CD14-positive monocyte (primary cell): Measurements from ENCODE around the gene CDH11. TPM values are rescaled to one million over a fixed set of nuclear protein-coding genes. Genes with fewer than 3 reads are reported as not detected.

Experiments used
- DNase-seq, 3 donors: peaks; one replicate each; pipeline ENCODE4 v3.0.0-alpha.2; 2011 to 2022
- H2AFZ ChIP-seq: 2 replicates; pipeline ENCODE4 v1.6.0; 2012; ENCODE audit warnings: mild to moderate bottlenecking, low read depth, low read length, inconsistent platforms; ENCODE audit not compliant: insufficient read depth, poor library complexity, severe bottlenecking
- H3K27ac ChIP-seq, 2 donors: 1 replicate in 1 of 2; 2 replicates in 1 of 2; pipeline ENCODE4 v1.5.1; 2012 to 2013; ENCODE audit warnings: low read length in 2 of 2, control low read depth in 1 of 2, inconsistent platforms in 1 of 2, low read depth in 1 of 2, mild to moderate bottlenecking in 1 of 2
- H3K27me3 ChIP-seq, 2 donors: one replicate each; pipeline versions ENCODE4 v1.6.0 to v1.6.1; 2011 to 2013; ENCODE audit warnings: low read length in 2 of 2; ENCODE audit not compliant: control insufficient read depth in 2 of 2, insufficient read depth in 2 of 2
- H3K36me3 ChIP-seq, 2 donors: replicated peaks in 1 of 2; 1 replicate in 1 of 2; 2 replicates in 1 of 2; pipeline versions ENCODE4 v1.5.1 to v1.6.1; 2012 to 2013; ENCODE audit warnings: low read length in 2 of 2, control low read depth in 1 of 2, inconsistent platforms in 1 of 2, mild to moderate bottlenecking in 1 of 2; ENCODE audit not compliant: insufficient read depth in 2 of 2, control insufficient read depth in 1 of 2
- H3K4me1 ChIP-seq, 2 donors: 1 replicate in 1 of 2; 2 replicates in 1 of 2; pipeline versions ENCODE4 v1.5.1 to v1.6.1; 2012 to 2013; ENCODE audit warnings: low read length in 2 of 2, control low read depth in 1 of 2, inconsistent platforms in 1 of 2, mild to moderate bottlenecking in 1 of 2, moderate library complexity in 1 of 2; ENCODE audit not compliant: insufficient read depth in 2 of 2, control insufficient read depth in 1 of 2
- H3K4me2 ChIP-seq: replicated peaks from 2 replicates; pipeline ENCODE3; 2012; ENCODE audit warnings: low read length, moderate library complexity, mild to moderate bottlenecking; ENCODE audit not compliant: poor library complexity, severe bottlenecking; ENCODE audit errors: extremely low read depth
- H3K4me3 ChIP-seq, 3 experiments: fragments of 200-600 bp in 1 of 3; sonication (generic) in 1 of 3; replicated peaks in 1 of 3; 1 replicate in 2 of 3; 2 replicates in 1 of 3; pipeline ENCODE4 v1.5.1; 2011 to 2013; ENCODE audit warnings: low read length in 3 of 3, mild to moderate bottlenecking in 3 of 3, control low read depth in 2 of 3, low read depth in 2 of 3, inconsistent platforms in 1 of 3, moderate library complexity in 1 of 3
- H3K79me2 ChIP-seq: 2 replicates; pipeline ENCODE4 v1.6.0; 2012; ENCODE audit warnings: mild to moderate bottlenecking, control low read depth, inconsistent platforms, low read length, moderate library complexity; ENCODE audit not compliant: insufficient read depth
- H3K9ac ChIP-seq: 2 replicates; pipeline ENCODE4 v1.6.0; 2017; ENCODE audit warnings: low read length, mild to moderate bottlenecking; ENCODE audit not compliant: insufficient read depth, poor library complexity, severe bottlenecking
- H3K9me3 ChIP-seq, 2 donors: replicated peaks in 1 of 2; 1 replicate in 1 of 2; 2 replicates in 1 of 2; pipeline versions ENCODE4 v1.5.1 to v1.6.1; 2012 to 2013; ENCODE audit warnings: low read length in 2 of 2, control low read depth in 1 of 2; ENCODE audit not compliant: control insufficient read depth in 1 of 2, insufficient read depth in 1 of 2
- H4K20me1 ChIP-seq: 2 replicates; pipeline ENCODE4 v1.6.0; 2012; ENCODE audit warnings: mild to moderate bottlenecking, low read length, control low read depth, moderate library complexity; ENCODE audit not compliant: insufficient read depth
- H3K27ac Mint-ChIP-seq, 7 donors: one replicate each; pipeline ENCODE4 v1.8.0; 2020; ENCODE audit warnings: mild to moderate bottlenecking in 7 of 7, mixed read lengths in 7 of 7, moderate library complexity in 6 of 7, inconsistent platforms in 2 of 7
- H3K27me3 Mint-ChIP-seq, 3 donors: one replicate each; pipeline ENCODE4 v1.8.0; 2021 to 2022; ENCODE audit warnings: low read depth in 3 of 3, mild to moderate bottlenecking in 3 of 3, mixed read lengths in 3 of 3, moderate library complexity in 3 of 3, inconsistent platforms in 1 of 3
- H3K36me3 Mint-ChIP-seq, 2 donors: one replicate each; pipeline ENCODE4 v1.8.0; 2020; ENCODE audit warnings: mixed read lengths in 2 of 2, inconsistent platforms in 1 of 2, mild to moderate bottlenecking in 1 of 2
- H3K4me1 Mint-ChIP-seq: one replicate; pipeline ENCODE4 v1.8.0; 2020; ENCODE audit warnings: mild to moderate bottlenecking, mixed read lengths
- H3K4me3 Mint-ChIP-seq, 2 donors: one replicate each; pipeline ENCODE4 v1.8.0; 2020; ENCODE audit warnings: mild to moderate bottlenecking in 2 of 2, mixed read lengths in 2 of 2, moderate library complexity in 1 of 2
- H3K9me3 Mint-ChIP-seq, 7 donors: one replicate each; pipeline ENCODE4 v1.8.0; 2020 to 2022; ENCODE audit warnings: mixed read lengths in 7 of 7, mild to moderate bottlenecking in 6 of 7, moderate library complexity in 6 of 7, inconsistent platforms in 2 of 7
- CTCF ChIP-seq: fragments of 200-600 bp; IDR thresholded peaks from one replicate; pipeline ENCODE4 v1.8.0; 2022; ENCODE audit warnings: antibody characterized with exemption, mild to moderate bottlenecking
- WGBS: methylation state at CpG from one replicate; pipeline ENCODE4 v1.1.5; 2013; ENCODE audit warnings: missing lambda C conversion rate; ENCODE audit not compliant: insufficient coverage; 5-methylcytosine and 5-hydroxymethylcytosine counted together
- intact Hi-C, 2 donors: fragments of 100-400 bp; cut with micrococcal nuclease; formaldehyde crosslinking; loops; one replicate each; pipeline versions ENCODE4 v1.15.0 to v1.15.1; 2023
- polyA plus RNA-seq, 3 donors: library from polyadenylated mRNA; depleted of rRNA in 1 of 3; unstranded in 2 of 3; stranded (reverse) in 1 of 3; fragments of 300-500 nt in 2 of 3; fragments of >200 nt in 1 of 3; fragmentation: Illumina TruSeq in 2 of 3; gene quantifications; 1 replicate in 2 of 3; 2 replicates in 1 of 3; pipeline ENCODE4 v1.2.3, GENCODE V29; 2012 to 2021

The CDH11 gene
- polyA plus RNA-seq, 3 donors = not detected

DNA sequence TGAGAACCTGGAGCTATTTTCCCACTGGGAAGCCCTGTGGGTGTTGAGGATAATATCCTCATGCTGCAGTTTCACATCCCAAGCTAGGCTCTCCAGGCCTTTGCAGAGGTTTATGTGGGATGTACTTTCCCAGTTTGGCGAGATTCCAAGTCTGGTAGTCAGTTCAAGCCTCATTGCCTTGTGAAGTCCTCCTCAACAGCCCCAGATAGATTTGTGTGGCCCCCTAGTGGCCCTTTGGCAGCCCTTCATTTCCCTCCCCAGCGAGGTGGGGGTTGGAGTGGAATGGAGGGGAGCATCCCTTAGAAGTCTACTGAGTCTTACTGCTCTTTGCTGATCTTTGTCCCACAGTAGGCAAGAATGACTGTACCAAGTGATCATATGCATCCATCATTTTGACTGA, 137.9 kb downstream of the CDH11 start:
- Histone ChIP-seq H3K9ac (no peak overlapping the region), H3K4me1 (no peaks in the 10 kb centered on the region), H3K9me3 (no peaks in the 10 kb centered on the region), H3K79me2 (no peaks in the 10 kb centered on the region), H4K20me1 (no peaks in the 10 kb centered on the region), H3K27me3 (no peaks in the 10 kb centered on the region), H3K4me2 (no peak overlapping the region), H3K4me3 (no peak overlapping the region), H2AFZ (no peak overlapping the region), H3K27ac (no peak overlapping the region), H3K36me3 (no peaks in the 10 kb centered on the region)
- H3K4me3 Mint-ChIP-seq = no peak overlapping the region
- no peak for DNase-seq
- no peaks in the 10 kb centered on the region for H3K4me1 Mint-ChIP-seq
- peaks cover 0 to 2% (median 2%) of the 10 kb centered on the region in 3 donors for H3K27me3 Mint-ChIP-seq
- no peak for TF ChIP-seq CTCF
- no peaks in the 10 kb centered on the region for H3K36me3 Mint-ChIP-seq
- no peak overlapping the region for H3K27ac Mint-ChIP-seq
- H3K9me3 Mint-ChIP-seq = peaks cover 0 to 3% (median 0%) of the 10 kb centered on the region in 7 donors
- 71% methylated on average over 1 of the region's 2 CpGs for WGBS
- intact Hi-C loops = no loop called here

GRCh38 chr16:64983231-64983630, 138.6 kb downstream of the CDH11 start:
- Mint-ChIP-seq H3K4me3 (no peak overlapping the region), H3K9me3 (peaks cover 0 to 2% (median 0%) of the 10 kb centered on the region in 7 donors), H3K36me3 (no peaks in the 10 kb centered on the region), H3K27ac (no peak overlapping the region), H3K4me1 (no peaks in the 10 kb centered on the region), H3K27me3 (peaks cover 0 to 2% (median 2%) of the 10 kb centered on the region in 3 donors)
- Histone ChIP-seq H3K4me2 (no peak overlapping the region), H3K9me3 (no peaks in the 10 kb centered on the region), H3K4me1 (no peaks in the 10 kb centered on the region), H3K27ac (no peak overlapping the region), H3K79me2 (no peaks in the 10 kb centered on the region), H3K36me3 (no peaks in the 10 kb centered on the region), H2AFZ (no peak overlapping the region), H4K20me1 (no peaks in the 10 kb centered on the region), H3K27me3 (no peaks in the 10 kb centered on the region), H3K4me3 (no peak overlapping the region), H3K9ac (no peak overlapping the region)
- 100% methylated on average over 3 of the region's 3 CpGs for WGBS
- intact Hi-C loops = no loop called here
- no peak for DNase-seq
- TF ChIP-seq CTCF = no peak
